VCaP (cell line): ENCODE data around the gene GIPC2.

Source experiments
- H3K27ac ChIP-seq: fragments of 450-650 bp; 2 replicates; pipeline ENCODE4 v1.5.1; 2017
- TF ChIP-seq, protein P1 (sequence below): fragments of 450-650 bp; conservative IDR thresholded peaks from 2 replicates; pipeline ENCODE4 v1.5.1; 2017; ENCODE audit warnings: mild to moderate bottlenecking, moderate library complexity

Gene GIPC2

DNA sequence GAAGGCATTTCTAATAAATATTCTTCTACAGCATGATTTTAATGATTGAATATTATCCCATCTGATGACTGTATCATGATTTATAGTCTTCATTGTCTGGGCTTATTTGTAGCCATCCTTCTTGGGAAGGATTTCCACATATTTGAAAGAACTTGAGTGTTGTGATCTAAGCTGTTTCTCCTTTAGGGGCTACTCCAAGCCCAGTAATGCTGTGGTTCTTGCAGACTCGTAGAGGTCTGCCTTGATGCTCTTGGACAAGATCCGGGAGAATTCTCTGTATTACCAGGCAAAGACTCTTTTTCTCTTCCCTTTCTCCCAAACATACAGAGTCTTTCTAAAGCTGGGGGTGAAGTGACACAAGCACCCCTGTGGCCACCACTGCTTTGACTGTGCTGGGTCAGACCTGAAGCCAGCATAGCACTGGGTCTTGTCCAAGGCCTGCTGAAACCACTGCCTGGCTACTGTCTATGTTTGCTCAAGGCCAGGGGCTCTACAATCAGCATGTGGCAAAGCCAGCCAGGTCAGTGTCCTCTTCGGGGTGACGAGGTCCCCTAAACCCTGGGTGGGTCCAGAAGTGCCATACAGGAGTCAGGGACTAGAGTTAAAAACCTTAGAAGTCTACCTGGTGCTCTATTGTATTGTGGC is 107.4 kb downstream of the GIPC2 start:
- TF ChIP-seq, protein P1, sequence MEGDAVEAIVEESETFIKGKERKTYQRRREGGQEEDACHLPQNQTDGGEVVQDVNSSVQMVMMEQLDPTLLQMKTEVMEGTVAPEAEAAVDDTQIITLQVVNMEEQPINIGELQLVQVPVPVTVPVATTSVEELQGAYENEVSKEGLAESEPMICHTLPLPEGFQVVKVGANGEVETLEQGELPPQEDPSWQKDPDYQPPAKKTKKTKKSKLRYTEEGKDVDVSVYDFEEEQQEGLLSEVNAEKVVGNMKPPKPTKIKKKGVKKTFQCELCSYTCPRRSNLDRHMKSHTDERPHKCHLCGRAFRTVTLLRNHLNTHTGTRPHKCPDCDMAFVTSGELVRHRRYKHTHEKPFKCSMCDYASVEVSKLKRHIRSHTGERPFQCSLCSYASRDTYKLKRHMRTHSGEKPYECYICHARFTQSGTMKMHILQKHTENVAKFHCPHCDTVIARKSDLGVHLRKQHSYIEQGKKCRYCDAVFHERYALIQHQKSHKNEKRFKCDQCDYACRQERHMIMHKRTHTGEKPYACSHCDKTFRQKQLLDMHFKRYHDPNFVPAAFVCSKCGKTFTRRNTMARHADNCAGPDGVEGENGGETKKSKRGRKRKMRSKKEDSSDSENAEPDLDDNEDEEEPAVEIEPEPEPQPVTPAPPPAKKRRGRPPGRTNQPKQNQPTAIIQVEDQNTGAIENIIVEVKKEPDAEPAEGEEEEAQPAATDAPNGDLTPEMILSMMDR: no peak
- H3K27ac ChIP-seq: no peak overlapping the region

DNA sequence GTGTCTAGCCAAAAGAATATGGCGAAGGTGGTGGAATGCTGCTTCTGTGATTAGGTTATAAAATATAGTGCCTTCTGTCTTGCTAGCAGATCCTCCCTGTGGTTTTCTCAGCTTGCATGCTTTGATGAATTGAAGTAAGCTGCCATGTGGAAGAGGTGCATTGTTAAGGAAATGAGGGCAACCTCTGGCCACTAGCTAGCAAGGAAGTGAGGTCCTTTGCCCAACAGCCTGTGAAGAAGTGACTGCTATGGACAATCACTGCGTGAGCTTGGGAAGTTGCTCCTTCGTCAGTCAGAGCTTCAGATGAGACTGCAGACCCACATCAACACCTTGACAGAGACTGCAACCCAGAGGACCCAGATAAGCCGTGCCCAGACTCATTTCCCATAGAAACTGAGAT is 109.4 kb downstream of the GIPC2 start:
- H3K27ac ChIP-seq: no peak overlapping the region
- TF ChIP-seq, protein P1: no peak

DNA sequence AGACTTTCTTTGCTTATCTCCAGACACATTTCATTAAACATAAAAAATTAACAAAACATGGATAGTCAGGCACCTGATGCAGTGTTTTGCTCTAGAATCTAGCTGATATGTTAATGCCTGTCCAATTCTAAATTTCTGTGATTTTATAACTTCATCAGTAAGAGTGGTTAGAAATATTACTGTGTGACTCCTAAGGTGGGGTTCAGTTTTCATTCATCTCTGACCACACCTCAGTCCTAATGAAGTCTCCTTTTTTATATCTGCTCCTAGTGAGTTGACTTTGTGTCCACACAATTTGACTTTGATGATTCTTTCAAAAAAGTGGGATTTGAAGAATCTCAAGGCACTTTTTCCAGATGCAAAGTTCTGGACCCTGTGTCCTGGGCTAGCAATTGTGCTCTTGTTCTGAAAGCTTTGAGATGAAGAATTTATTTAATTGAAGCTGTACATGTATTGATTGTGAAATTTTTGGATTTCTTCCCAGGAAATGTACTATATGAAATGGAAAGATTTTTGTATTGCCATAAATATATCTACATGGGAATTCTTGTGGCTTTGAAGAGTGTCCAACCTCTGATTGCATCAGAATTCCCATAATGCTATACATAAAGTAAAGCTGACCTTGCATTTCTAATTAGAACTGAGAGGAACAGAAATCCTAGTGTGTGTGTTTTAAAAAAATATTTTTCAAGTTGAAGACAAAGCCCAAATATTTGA is 111.2 kb downstream of the GIPC2 start:
- no peak overlapping the region for H3K27ac ChIP-seq
- TF ChIP-seq, protein P1: no peak

DNA sequence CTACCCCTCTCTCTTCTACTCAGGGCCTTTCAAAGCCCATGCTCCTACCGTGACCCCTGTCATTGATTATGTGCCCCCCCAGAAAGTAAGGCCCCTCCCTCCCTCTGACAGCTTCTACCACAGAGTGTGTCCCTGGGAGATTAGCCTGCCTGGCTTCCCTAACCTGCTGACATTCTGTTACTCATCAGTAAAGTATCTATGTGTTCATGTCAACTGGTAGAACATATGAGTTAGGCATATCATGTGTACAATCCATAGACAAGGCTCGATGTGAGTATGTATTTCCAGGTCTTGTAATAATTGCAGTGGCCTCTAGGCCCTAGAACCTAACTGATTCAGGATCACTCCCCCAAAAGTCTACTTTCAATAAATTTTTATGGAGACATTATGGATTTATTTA is 120.0 kb downstream of the GIPC2 start:
- H3K27ac ChIP-seq: no peak overlapping the region
- TF ChIP-seq, protein P1: no peak

DNA sequence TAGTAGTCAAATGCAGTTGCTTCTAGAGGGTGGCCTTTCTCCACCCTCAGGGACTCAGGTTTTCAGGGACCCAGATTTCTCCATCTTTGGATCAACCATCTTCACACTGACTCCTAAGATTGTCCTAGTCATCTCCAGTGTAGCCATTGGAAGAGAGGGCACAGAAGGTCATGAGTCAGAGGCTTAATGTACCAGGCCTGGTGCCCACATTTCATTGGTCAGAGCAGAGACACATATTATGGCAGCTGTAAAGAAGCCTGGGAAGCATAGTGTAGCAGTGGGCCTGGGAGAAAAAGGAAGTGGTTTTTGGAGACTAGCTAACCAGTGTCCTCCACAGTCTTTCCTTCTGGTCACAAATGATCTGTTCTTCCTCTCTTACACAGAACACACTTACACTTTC is 122.5 kb downstream of the GIPC2 start:
- H3K27ac ChIP-seq: no peak overlapping the region
- TF ChIP-seq, protein P1: no peak

DNA sequence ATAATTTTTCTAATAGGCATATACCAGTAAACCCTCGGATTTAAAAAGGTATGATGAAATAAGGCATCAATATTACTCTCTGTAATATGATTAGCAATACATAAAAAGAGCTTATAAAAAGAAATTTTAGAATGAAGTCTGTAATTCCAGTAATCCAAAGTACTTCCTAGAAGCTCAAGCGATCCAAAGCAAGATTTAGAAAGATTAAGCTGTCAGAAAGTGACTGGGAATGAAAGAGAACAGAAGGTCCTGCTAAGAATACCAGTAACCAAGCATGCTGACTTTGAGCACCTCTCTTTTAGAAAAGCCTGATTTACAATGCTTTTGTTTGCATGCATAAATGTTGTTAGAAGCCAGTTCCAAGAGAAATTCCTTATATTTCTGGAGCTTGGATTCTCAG is 125.1 kb downstream of the GIPC2 start:
- H3K27ac ChIP-seq: no peak overlapping the region

More for the DNA sequence above, 125.1 kb downstream of the GIPC2 start:
- TF ChIP-seq, protein P1: no peak
